ENCODE measurements around the gene RPS19BP1. TPM values are rescaled to one million over a fixed set of nuclear protein-coding genes. Genes with fewer than 3 reads are reported as not detected.

The RPS19BP1 gene
- total RNA-seq, 2 donors from 2014 or later: 61.3 to 102 TPM

GRCh38 chr22:39500101-39500500 lies 32.4 kb downstream of the RPS19BP1 start:
- H3K27ac Mint-ChIP-seq: no peak overlapping the region
- no peaks in the 10 kb centered on the region for H3K9me3 Mint-ChIP-seq
- no peak for ATAC-seq (replicated peaks)
- peaks cover 13% of the 10 kb centered on the region for H3K4me1 Mint-ChIP-seq
- H3K4me3 Mint-ChIP-seq: no peak overlapping the region
- peaks cover 34% of the 10 kb centered on the region for H3K36me3 Mint-ChIP-seq (ENCODE audit: low read depth)
- no peaks in the 10 kb centered on the region for H3K27me3 Mint-ChIP-seq

GRCh38 chr22:39498802-39499201 lies 33.7 kb downstream of the RPS19BP1 start:
- Mint-ChIP-seq H3K9me3 (no peaks in the 10 kb centered on the region), H3K27ac (no peak overlapping the region), H3K27me3 (no peaks in the 10 kb centered on the region), H3K4me1 (peaks cover 13% of the 10 kb centered on the region), H3K36me3 (ENCODE audit: low read depth) (peaks cover 21% of the 10 kb centered on the region), H3K4me3 (no peak overlapping the region)
- no peak for ATAC-seq (replicated peaks)

- H3K36me3 Mint-ChIP-seq (ENCODE audit: low read depth): peaks cover 17% of the 10 kb centered on the region
- no peak for ATAC-seq (replicated peaks)
- H3K4me3 Mint-ChIP-seq: no peak overlapping the region
- peaks cover 8% of the 10 kb centered on the region for H3K4me1 Mint-ChIP-seq
- H3K27me3 Mint-ChIP-seq: no peaks in the 10 kb centered on the region
- H3K27ac Mint-ChIP-seq: no peak overlapping the region
- no peaks in the 10 kb centered on the region for H3K9me3 Mint-ChIP-seq
These were observed 34.2 kb downstream of the RPS19BP1 start for GRCh38 chr22:39498368-39498767.

- Mint-ChIP-seq H3K27ac (no peak overlapping the region), H3K4me3 (no peak overlapping the region), H3K9me3 (no peaks in the 10 kb centered on the region), H3K4me1 (peaks cover 7% of the 10 kb centered on the region), H3K36me3 (ENCODE audit: low read depth) (peaks cover 9% of the 10 kb centered on the region), H3K27me3 (no peaks in the 10 kb centered on the region)
- ATAC-seq (replicated peaks): no peak
These were observed 35.1 kb downstream of the RPS19BP1 start for GRCh38 chr22:39497429-39497828.

- Mint-ChIP-seq H3K9me3 (no peaks in the 10 kb centered on the region), H3K4me1 (no peaks in the 10 kb centered on the region), H3K36me3 (ENCODE audit: low read depth) (no peaks in the 10 kb centered on the region), H3K27ac (no peak overlapping the region), H3K4me3 (no peak overlapping the region), H3K27me3 (no peaks in the 10 kb centered on the region)
- ATAC-seq (replicated peaks): peak; percentile 90
These were observed 36.3 kb downstream of the RPS19BP1 start for GRCh38 chr22:39496131-39496838.

- Mint-ChIP-seq H3K27ac (peak overlapping the region; percentile 15), H3K27me3 (no peaks in the 10 kb centered on the region), H3K4me1 (peaks cover 6% of the 10 kb centered on the region), H3K4me3 (no peak overlapping the region), H3K36me3 (ENCODE audit: low read depth) (no peaks in the 10 kb centered on the region), H3K9me3 (no peaks in the 10 kb centered on the region)
- no peak for ATAC-seq (replicated peaks)
These were observed 38.0 kb downstream of the RPS19BP1 start for GRCh38 chr22:39494471-39495120.

GRCh38 chr22:39493759-39494158 lies 38.8 kb downstream of the RPS19BP1 start:
- ATAC-seq (replicated peaks): no peak
- H3K4me1 Mint-ChIP-seq: peaks cover 6% of the 10 kb centered on the region
- H3K36me3 Mint-ChIP-seq (ENCODE audit: low read depth): no peaks in the 10 kb centered on the region
- H3K27me3 Mint-ChIP-seq: no peaks in the 10 kb centered on the region
- H3K27ac Mint-ChIP-seq: no peak overlapping the region
- H3K4me3 Mint-ChIP-seq: no peak overlapping the region
- H3K9me3 Mint-ChIP-seq: no peaks in the 10 kb centered on the region

- Mint-ChIP-seq H3K4me3 (no peak overlapping the region), H3K36me3 (ENCODE audit: low read depth) (no peaks in the 10 kb centered on the region), H3K27me3 (no peaks in the 10 kb centered on the region), H3K4me1 (peaks cover 6% of the 10 kb centered on the region), H3K27ac (no peak overlapping the region), H3K9me3 (no peaks in the 10 kb centered on the region)
- ATAC-seq (replicated peaks): no peak
These were observed 40.4 kb downstream of the RPS19BP1 start for GRCh38 chr22:39492186-39492585.

GRCh38 chr22:39491696-39492095 lies 40.9 kb downstream of the RPS19BP1 start:
- no peak for ATAC-seq (replicated peaks)
- Mint-ChIP-seq H3K9me3 (no peaks in the 10 kb centered on the region), H3K4me1 (peaks cover 6% of the 10 kb centered on the region), H3K4me3 (no peak overlapping the region), H3K27ac (no peak overlapping the region), H3K27me3 (no peaks in the 10 kb centered on the region), H3K36me3 (ENCODE audit: low read depth) (no peaks in the 10 kb centered on the region)

GRCh38 chr22:39490966-39491680 lies 41.4 kb downstream of the RPS19BP1 start:
- peaks cover 6% of the 10 kb centered on the region for H3K4me1 Mint-ChIP-seq
- no peak overlapping the region for H3K4me3 Mint-ChIP-seq
- H3K27ac Mint-ChIP-seq: no peak overlapping the region
- no peaks in the 10 kb centered on the region for H3K9me3 Mint-ChIP-seq
- H3K27me3 Mint-ChIP-seq: no peaks in the 10 kb centered on the region
- ATAC-seq (replicated peaks): no peak
- H3K36me3 Mint-ChIP-seq (ENCODE audit: low read depth): no peaks in the 10 kb centered on the region

GRCh38 chr22:39490135-39490798 lies 42.3 kb downstream of the RPS19BP1 start:
- H3K27ac Mint-ChIP-seq: peak overlapping the region; percentile 51
- no peaks in the 10 kb centered on the region for H3K9me3 Mint-ChIP-seq
- H3K4me3 Mint-ChIP-seq: peak overlapping the region; percentile 23
- H3K27me3 Mint-ChIP-seq: no peaks in the 10 kb centered on the region
- H3K36me3 Mint-ChIP-seq (ENCODE audit: low read depth): no peaks in the 10 kb centered on the region
- peak; percentile 100 for ATAC-seq (replicated peaks)
- H3K4me1 Mint-ChIP-seq: peaks cover 6% of the 10 kb centered on the region

- H3K27me3 Mint-ChIP-seq: no peaks in the 10 kb centered on the region
- H3K4me3 Mint-ChIP-seq: peak overlapping the region; percentile 23
- no peak overlapping the region for H3K27ac Mint-ChIP-seq
- H3K36me3 Mint-ChIP-seq (ENCODE audit: low read depth): no peaks in the 10 kb centered on the region
- H3K9me3 Mint-ChIP-seq: no peaks in the 10 kb centered on the region
- H3K4me1 Mint-ChIP-seq: peaks cover 6% of the 10 kb centered on the region
- no peak for ATAC-seq (replicated peaks)
These were observed 43.2 kb downstream of the RPS19BP1 start for GRCh38 chr22:39489094-39490068.

GRCh38 chr22:39488563-39489083 lies 43.9 kb downstream of the RPS19BP1 start:
- no peak overlapping the region for H3K4me3 Mint-ChIP-seq
- H3K4me1 Mint-ChIP-seq: peaks cover 6% of the 10 kb centered on the region
- ATAC-seq (replicated peaks): no peak

More at GRCh38 chr22:39488563-39489083, 43.9 kb downstream of the RPS19BP1 start:
- Mint-ChIP-seq H3K36me3 (ENCODE audit: low read depth) (no peaks in the 10 kb centered on the region), H3K27ac (no peak overlapping the region), H3K9me3 (no peaks in the 10 kb centered on the region), H3K27me3 (no peaks in the 10 kb centered on the region)
